Activated CD4-positive, alpha-beta memory T cell treated with anti-CD3 and anti-CD28 coated beads, Interleukin-2, amount 10 ng/mL, durations not matched to agents 7 days and 5 days (primary cell): ENCODE measurements around the gene KLHDC7B. TPM values are rescaled to one million over a fixed set of nuclear protein-coding genes. Genes with fewer than 3 reads are reported as not detected.

Experiments
- CTCF ChIA-PET: fragments of 350-600 bp; sonication (Branson Sonifier 250); formaldehyde crosslinking; loops from one replicate; lab custom pipeline; 2021; ENCODE audit warnings: antibody characterized with exemption, inconsistent platforms; lab: Charles Lee
- POLR2A ChIA-PET: fragments of 350-600 bp; sonication (Branson Sonifier 250); formaldehyde crosslinking; loops from one replicate; lab custom pipeline; 2021; ENCODE audit warnings: antibody characterized with exemption; lab: Charles Lee
- DNase-seq: peaks from one replicate; pipeline ENCODE4 v3.0.0-alpha.2; 2020
- H3K27ac Mint-ChIP-seq: one replicate; pipeline ENCODE4 v1.8.0; 2021; ENCODE audit warnings: mild to moderate bottlenecking, mixed read lengths
- H3K27me3 Mint-ChIP-seq: one replicate; pipeline ENCODE4 v1.8.0; 2021; ENCODE audit warnings: mixed read lengths
- H3K36me3 Mint-ChIP-seq: one replicate; pipeline ENCODE4 v1.8.0; 2021; ENCODE audit warnings: low read depth, mixed read lengths
- H3K4me1 Mint-ChIP-seq: one replicate; pipeline ENCODE4 v1.8.0; 2021; ENCODE audit warnings: mixed read lengths
- H3K4me3 Mint-ChIP-seq: one replicate; pipeline ENCODE4 v1.8.0; 2021; ENCODE audit warnings: mild to moderate bottlenecking, mixed read lengths
- H3K9me3 Mint-ChIP-seq: one replicate; pipeline ENCODE4 v1.8.0; 2021; ENCODE audit warnings: mixed read lengths
- total RNA-seq, 2 experiments: library from RNA; stranded (reverse); gene quantifications; one replicate each; pipeline ENCODE4 v1.2.3, GENCODE V29; 2021

The KLHDC7B gene
- total RNA-seq, 2 experiments from 2014 or later = 8.0 to 8.4 TPM

DNA sequence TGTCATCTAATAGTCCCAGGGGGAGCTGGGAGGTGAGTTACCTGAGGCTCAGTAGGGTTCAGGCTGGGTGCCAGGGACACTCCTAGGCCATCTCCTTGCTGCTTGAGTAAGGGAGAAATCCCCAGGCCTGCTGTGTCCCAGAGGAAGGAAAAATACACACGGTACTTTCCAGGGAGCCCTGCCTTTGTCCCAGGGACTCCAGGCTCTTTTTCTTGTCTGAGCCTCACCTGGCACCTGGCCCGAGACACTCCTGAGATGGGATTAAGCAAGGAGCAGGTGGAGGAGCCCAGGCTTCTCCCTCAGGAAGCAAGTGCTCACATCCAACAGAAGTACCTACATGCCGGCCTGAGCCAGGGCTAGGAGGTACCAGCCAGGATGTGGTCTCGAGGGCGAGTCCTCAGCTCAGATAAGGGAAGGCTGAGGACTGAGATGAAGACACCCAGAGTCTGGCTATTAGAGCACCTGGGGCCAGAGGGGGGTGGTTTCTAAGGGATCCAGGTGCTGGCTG lies 899 bp upstream of the KLHDC7B start:
- Mint-ChIP-seq H3K9me3 (no peaks in the 10 kb centered on the region), H3K4me1 (peaks cover 61% of the 10 kb centered on the region), H3K4me3 (peak overlapping the region; percentile 63), H3K27ac (peak overlapping the region; percentile 75), H3K27me3 (no peaks in the 10 kb centered on the region), H3K36me3 (peaks cover 3% of the 10 kb centered on the region)
- POLR2A ChIA-PET = interaction anchor here (0.9 to 8.9 kb wide), 13 partner anchors 9 to 76 kb away, joined by 3 to 151 read pairs (median 8); partner anchors contain the start of genes CHKB, LMF2, NCAPH2 and SCO2
- CTCF ChIA-PET = interaction anchor here (1.0 to 9.2 kb wide), 9 partner anchors 10 to 354 kb away, joined by 3 to 150 read pairs (median 6); partner anchors contain the start of genes CHKB, LMF2, NCAPH2 and SCO2
- DNase-seq = peak; percentile 61

DNA sequence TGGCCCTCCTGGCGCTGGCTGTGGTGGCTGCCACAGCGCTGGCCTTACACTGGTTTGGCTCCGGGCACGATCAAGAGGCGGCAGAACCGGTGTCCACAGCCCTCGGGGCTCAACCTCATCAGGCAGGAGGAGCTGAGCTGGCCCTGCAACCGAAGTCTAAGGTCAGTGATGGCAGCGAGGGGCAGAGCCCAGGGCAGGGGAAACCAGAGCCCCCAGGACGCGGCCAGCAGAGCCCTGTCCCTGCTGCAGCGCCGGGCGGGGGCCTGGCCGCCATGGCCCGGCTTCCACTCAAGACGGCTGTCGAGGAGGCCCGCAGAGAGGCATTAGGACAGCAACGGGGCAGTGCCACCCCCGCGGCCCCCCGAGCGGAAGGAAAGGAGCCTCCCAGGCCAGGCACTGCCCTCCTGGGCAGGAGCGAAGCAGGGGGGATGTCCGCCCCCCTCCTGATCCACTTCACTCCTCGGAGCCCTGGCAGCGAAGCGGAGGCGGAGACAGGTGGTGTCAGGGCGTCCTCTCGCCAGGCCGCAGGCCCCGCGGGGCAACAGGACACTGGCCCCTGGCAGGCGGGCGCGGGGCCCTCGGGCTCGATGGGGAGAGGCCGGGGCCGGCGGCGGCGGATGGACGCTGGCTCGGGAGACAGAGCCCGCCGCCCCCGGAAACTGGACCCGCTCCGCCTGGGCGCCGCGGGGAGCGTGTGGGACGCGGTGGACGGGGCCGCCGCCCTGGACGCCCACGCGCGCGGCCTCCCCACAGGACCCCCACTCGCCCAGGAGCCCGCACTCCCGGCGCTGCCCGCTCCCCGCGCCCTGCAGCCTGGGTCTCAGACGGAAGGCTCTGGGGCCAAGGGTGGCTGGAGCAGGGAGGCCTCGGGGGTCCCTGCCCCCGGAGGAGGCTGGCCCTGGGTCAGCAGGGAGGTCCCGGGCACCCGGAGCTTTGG lies 895 bp downstream of the KLHDC7B start:
- H3K27ac Mint-ChIP-seq = peak overlapping the region; percentile 75
- H3K4me1 Mint-ChIP-seq = peaks cover 55% of the 10 kb centered on the region
- POLR2A ChIA-PET = interaction anchor here (1.8 to 8.9 kb wide), 12 partner anchors 8 to 77 kb away, joined by 8 to 151 read pairs (median 29); partner anchors contain the start of genes CHKB, LMF2, NCAPH2 and SCO2
- no peak for DNase-seq
- H3K4me3 Mint-ChIP-seq = no peak overlapping the region
- CTCF ChIA-PET = interaction anchor here (2.0 to 9.2 kb wide), 7 partner anchors 7 to 74 kb away, joined by 9 to 150 read pairs (median 18); partner anchors contain the start of genes SCO2, SYCE3 and TYMP
- no peaks in the 10 kb centered on the region for H3K27me3 Mint-ChIP-seq
- H3K9me3 Mint-ChIP-seq = no peaks in the 10 kb centered on the region
- H3K36me3 Mint-ChIP-seq = peaks cover 7% of the 10 kb centered on the region

DNA sequence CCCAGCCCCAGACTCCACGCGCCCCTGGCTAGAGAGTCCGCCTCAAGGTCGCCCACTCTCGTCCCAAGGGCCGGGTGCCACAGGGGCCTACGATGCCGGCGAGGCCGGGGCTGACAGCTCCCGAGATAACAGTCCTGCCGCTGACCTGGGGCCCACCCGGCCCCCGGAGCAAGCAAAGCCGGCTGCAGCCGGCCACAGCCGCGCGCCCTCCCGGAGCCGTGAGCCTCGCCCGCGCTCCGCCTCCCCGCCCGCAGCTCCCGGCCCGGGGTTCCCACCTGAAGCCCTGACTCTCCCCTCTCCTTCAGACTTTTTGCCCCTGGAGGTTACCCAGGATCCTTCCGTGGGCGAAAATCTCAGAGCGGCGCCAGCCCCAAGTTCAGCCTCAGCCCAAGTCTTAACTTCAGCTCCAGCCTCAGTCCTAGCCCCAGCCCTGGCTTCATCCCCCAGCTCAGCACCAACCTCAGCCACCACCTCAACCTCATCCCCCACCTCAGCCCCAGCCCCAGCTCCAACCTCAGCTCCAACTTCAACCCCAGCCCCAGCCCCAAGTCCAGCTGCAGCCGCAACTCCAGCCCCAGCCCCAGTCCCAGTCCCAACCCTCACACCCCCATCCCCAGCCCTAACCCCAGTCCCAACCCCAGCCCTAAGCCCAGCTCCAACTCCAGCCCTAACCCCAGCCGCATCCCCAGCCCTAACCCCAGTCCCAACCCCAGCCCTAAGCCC lies 1.7 kb downstream of the KLHDC7B start:
- Mint-ChIP-seq H3K4me3 (no peak overlapping the region), H3K27me3 (no peaks in the 10 kb centered on the region), H3K9me3 (no peaks in the 10 kb centered on the region), H3K27ac (peak overlapping the region; percentile 62), H3K36me3 (peaks cover 6% of the 10 kb centered on the region), H3K4me1 (peaks cover 47% of the 10 kb centered on the region)
- ChIA-PET POLR2A (interaction anchor here (0.9 to 8.9 kb wide), 11 partner anchors 9 to 81 kb away, joined by 5 to 151 read pairs (median 28); partner anchors contain the start of genes ARSA, CHKB, LMF2 and NCAPH2), CTCF (interaction anchor here (1.3 to 5.6 kb wide), 8 partner anchors 8 to 73 kb away, joined by 4 to 48 read pairs (median 10); partner anchors contain the start of genes SCO2, SYCE3 and TYMP)
- no peak for DNase-seq

DNA sequence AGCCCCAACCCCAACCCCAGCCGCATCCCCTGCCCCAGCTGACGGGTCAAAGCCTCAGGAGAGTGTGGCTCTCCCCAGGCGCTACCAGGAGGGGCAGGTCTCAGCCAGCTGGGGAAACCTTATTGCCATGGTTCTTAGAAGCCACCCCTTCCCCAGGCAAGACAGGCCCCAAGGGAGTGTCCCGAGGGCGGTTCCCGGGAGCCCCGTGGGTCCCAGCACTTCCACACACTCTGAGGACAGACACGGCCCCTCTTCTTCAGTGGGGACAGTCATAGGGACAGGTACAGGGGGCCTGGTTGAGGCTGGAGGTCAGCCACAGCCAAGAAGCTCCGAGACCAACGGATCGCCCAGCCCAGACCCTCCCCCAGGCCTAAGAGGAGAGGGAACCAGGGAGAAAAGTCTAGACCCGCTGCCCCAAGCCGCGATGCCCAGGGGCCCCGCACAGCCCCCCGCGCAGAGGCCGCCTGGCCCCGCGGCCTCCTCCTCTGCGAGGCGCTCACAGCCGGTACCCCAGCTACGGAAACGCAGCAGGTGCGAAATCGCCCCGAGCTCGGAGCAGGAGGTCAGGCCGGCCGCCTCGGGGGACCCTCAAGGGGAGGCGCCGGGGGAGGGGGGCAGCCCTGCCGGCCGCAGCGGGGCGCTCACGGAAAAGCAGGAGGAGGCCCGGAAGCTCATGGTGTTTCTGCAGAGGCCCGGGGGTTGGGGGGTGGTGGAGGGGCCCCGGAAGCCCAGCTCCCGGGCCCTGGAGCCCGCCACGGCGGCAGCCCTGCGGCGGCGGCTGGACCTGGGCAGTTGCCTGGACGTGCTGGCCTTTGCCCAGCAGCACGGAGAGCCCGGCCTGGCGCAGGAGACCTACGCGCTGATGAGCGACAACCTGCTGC lies 2.6 kb downstream of the KLHDC7B start:
- H3K36me3 Mint-ChIP-seq = peaks cover 3% of the 10 kb centered on the region
- CTCF ChIA-PET = interaction anchor here (1.0 to 5.6 kb wide), 12 partner anchors 9 to 73 kb away, joined by 3 to 48 read pairs (median 6); partner anchors contain the start of genes CPT1B, SCO2, SYCE3 and TYMP
- H3K9me3 Mint-ChIP-seq = no peaks in the 10 kb centered on the region

DNA sequence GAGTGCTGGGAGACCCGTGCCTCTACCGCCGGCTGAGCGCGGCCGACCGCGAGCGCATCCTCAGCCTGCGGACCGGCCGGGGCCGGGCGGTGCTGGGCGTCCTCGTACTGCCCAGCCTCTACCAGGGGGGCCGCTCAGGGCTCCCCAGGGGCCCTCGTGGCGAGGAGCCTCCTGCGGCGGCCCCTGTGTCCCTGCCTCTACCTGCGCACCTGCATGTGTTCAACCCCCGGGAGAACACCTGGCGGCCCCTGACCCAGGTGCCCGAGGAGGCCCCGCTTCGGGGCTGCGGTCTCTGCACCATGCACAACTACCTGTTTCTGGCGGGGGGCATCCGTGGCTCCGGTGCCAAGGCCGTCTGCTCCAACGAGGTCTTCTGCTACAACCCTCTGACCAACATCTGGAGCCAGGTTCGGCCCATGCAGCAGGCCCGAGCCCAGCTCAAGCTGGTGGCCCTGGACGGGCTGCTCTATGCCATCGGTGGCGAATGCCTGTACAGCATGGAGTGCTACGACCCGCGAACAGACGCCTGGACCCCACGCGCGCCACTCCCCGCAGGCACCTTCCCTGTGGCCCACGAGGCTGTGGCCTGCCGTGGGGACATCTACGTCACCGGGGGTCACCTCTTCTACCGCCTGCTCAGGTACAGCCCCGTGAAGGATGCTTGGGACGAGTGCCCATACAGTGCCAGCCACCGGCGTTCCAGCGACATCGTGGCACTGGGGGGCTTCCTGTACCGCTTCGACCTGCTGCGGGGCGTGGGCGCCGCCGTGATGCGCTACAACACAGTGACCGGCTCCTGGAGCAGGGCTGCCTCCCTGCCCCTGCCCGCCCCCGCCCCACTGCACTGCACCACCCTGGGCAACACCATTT lies 3.5 kb downstream of the KLHDC7B start:
- Mint-ChIP-seq H3K9me3 (no peaks in the 10 kb centered on the region), H3K4me3 (peak overlapping the region; percentile 72), H3K4me1 (peaks cover 44% of the 10 kb centered on the region), H3K27me3 (no peaks in the 10 kb centered on the region), H3K27ac (peak overlapping the region; percentile 74), H3K36me3 (peaks cover 3% of the 10 kb centered on the region)
- DNase-seq = no peak
- ChIA-PET CTCF (interaction anchor here (1.0 to 5.6 kb wide), 12 partner anchors 8 to 72 kb away, joined by 3 to 48 read pairs (median 6); partner anchors contain the start of genes CPT1B, SCO2, SYCE3 and TYMP), POLR2A (interaction anchor here (0.8 to 8.9 kb wide), 14 partner anchors 8 to 579 kb away, joined by 3 to 151 read pairs (median 15); partner anchors contain the start of genes ARSA, CHKB, LMF2 and NCAPH2)

More for the DNA sequence above, 2.6 kb downstream of the KLHDC7B start:
- Mint-ChIP-seq H3K4me3 (peak overlapping the region; percentile 63), H3K4me1 (peaks cover 44% of the 10 kb centered on the region), H3K27me3 (no peaks in the 10 kb centered on the region), H3K27ac (peak overlapping the region; percentile 73)
- POLR2A ChIA-PET = interaction anchor here (0.8 to 8.9 kb wide), 14 partner anchors 9 to 578 kb away, joined by 3 to 151 read pairs (median 15); partner anchors contain the start of genes ARSA, CHKB, LMF2 and NCAPH2
- peak; percentile 68 for DNase-seq

DNA sequence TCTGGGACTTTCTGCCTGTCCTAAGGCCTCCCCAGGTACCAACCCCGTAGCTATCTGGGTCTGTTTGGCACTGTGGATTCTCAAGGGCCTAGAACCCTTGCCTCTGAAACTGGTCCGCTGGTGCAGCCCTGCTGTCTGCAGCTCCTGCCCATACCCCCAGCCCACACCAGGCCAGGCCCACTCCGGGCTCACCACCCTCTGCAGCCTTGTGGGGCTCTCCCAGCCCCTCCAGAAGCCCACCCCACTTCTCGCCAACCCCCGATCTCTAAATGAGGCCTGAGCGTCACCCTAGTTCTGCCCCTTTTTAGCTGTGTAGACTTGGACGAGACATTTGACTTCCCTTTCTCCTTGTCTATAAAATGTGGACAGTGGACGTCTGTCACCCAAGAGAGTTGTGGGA lies 4.7 kb downstream of the KLHDC7B start:
- CTCF ChIA-PET = interaction anchor here (1.1 to 5.6 kb wide), 3 partner anchors 13 to 25 kb away, joined by 4 to 48 read pairs (median 40); partner anchors contain the start of genes SCO2 and SYCE3
- DNase-seq = no peak
- POLR2A ChIA-PET = interaction anchor here (0.7 to 8.9 kb wide), 10 partner anchors 12 to 71 kb away, joined by 3 to 151 read pairs (median 6); partner anchors contain the start of genes LMF2, NCAPH2, SCO2 and SYCE3
- Mint-ChIP-seq H3K27me3 (no peaks in the 10 kb centered on the region), H3K36me3 (peaks cover 3% of the 10 kb centered on the region), H3K4me3 (peak overlapping the region; percentile 25), H3K4me1 (peaks cover 31% of the 10 kb centered on the region), H3K9me3 (no peaks in the 10 kb centered on the region), H3K27ac (no peak overlapping the region)

DNA sequence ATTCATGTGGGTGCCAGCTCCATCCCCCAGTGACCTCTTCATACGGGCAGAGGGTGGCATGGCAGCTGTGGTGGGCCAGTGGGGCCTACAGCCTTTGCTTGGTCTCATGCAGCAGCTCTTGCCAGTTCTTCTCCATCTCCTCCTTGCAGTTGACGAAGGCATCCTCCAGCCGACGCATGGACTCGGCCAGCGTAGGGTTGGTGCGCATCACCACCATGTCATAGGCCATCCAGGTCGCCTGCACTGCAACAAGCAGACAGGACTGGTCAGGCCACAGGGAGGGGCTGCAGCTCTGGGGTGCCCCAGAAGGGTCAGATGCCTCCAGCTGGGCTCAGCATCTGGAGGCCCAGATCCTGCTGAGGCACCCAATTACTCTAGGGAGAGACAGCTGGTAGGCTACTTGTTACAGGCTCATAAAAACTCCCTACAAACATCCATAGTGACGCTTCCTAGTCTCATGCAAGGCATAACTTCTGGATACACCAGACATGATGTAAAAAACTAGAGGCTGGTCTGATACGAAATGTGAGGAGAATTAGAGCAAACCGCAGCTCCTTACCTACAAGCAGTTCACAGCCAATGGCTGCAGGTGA lies 5.6 kb downstream of the KLHDC7B start:
- Mint-ChIP-seq H3K36me3 (peaks cover 3% of the 10 kb centered on the region), H3K9me3 (no peaks in the 10 kb centered on the region), H3K27ac (no peak overlapping the region), H3K27me3 (peaks cover 3% of the 10 kb centered on the region), H3K4me3 (no peak overlapping the region), H3K4me1 (peaks cover 23% of the 10 kb centered on the region)
- ChIA-PET CTCF (interaction anchor here (0.6 to 5.6 kb wide), 3 partner anchors 12 to 33 kb away, joined by 4 to 48 read pairs (median 4); partner anchors contain the start of genes SCO2 and SYCE3), POLR2A (interaction anchor here (1.0 to 8.9 kb wide), 9 partner anchors 12 to 70 kb away, joined by 3 to 151 read pairs (median 6); partner anchors contain the start of genes LMF2, NCAPH2, SCO2 and SYCE3)
- no peak for DNase-seq

DNA sequence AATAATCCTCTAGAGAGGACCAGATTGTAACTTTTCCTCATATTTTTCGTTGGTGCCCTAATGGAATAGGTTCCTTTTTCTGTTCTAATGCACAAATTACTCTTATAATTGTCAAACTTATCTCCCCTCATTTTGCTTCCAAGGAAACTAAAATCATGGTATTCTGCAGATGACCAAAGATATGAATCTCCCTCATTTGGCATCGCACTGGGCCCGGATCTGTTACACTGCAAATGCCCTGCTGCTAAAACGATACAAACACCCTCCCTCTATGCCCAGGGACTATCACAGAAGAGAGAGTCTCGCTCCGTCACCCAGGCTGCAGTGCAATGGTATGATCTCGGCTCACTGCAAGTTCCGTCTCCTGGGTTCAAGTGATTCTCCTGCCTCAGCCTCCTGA lies 7.6 kb downstream of the KLHDC7B start:
- H3K9me3 Mint-ChIP-seq = no peaks in the 10 kb centered on the region
- ChIA-PET POLR2A (no interaction called here), CTCF (no interaction called here)
- no peak overlapping the region for H3K27ac Mint-ChIP-seq
- H3K4me3 Mint-ChIP-seq = no peak overlapping the region
- peaks cover 3% of the 10 kb centered on the region for H3K36me3 Mint-ChIP-seq
- peaks cover 17% of the 10 kb centered on the region for H3K4me1 Mint-ChIP-seq
- H3K27me3 Mint-ChIP-seq = peaks cover 6% of the 10 kb centered on the region
- DNase-seq = no peak

DNA sequence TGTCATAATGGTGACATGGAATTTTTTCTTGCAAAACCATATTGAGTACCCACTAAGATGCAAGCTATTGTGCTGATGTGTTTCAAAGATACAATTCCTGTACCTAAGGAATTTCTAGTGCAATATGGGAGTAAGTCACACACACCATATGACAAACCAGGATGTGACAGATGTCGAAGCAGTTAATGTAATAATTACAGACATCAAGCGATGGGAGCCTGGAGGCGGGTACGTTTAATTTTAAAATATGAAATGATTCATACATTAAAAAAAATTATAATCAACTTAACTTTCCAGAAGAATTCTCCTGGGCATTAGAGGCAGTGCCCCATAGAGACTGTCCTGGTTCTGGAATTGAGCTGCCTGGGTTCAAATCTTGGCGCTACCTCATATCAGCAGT lies 11.0 kb downstream of the KLHDC7B start:
- POLR2A ChIA-PET = interaction anchor here (0.7 to 2.7 kb wide), 7 partner anchors 9 to 39 kb away, joined by 3 to 12 read pairs (median 3); partner anchors contain the start of genes CHKB, KLHDC7B and SCO2
- H3K27me3 Mint-ChIP-seq = peaks cover 20% of the 10 kb centered on the region
- peaks cover 10% of the 10 kb centered on the region for H3K4me1 Mint-ChIP-seq
- DNase-seq = no peak
- H3K9me3 Mint-ChIP-seq = no peaks in the 10 kb centered on the region
- CTCF ChIA-PET = interaction anchor here (0.7 to 3.7 kb wide), 3 partner anchors 9 to 31 kb away, joined by 3 to 14 read pairs (median 9); partner anchors contain the start of gene SCO2
- no peaks in the 10 kb centered on the region for H3K36me3 Mint-ChIP-seq
- H3K27ac Mint-ChIP-seq = no peak overlapping the region
- H3K4me3 Mint-ChIP-seq = no peak overlapping the region

DNA sequence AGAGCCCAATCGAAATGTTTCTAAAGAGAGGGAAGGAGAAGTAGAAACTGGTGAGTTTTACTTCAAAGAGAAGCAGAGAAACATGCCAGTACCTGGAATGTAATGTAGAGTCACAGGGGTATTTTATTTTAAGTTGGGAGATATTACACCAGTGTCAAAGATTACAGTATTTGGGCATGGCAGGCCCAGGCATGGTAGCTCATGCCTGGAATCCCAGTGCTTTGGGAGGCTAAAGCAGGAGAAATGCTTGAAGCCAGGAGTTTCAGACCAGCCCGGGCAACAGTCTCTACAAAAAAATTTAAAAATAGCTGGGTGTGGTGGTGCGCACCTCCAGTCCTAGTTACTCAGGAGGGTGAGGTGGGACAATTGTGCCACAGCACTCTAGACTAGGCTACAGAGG lies 14.3 kb downstream of the KLHDC7B start:
- H3K4me3 Mint-ChIP-seq = no peak overlapping the region
- POLR2A ChIA-PET = interaction anchor here (1.1 to 8.1 kb wide), 3 partner anchors 21 to 33 kb away, joined by 3 to 109 read pairs (median 9); partner anchors contain the start of gene SCO2
- no peaks in the 10 kb centered on the region for H3K36me3 Mint-ChIP-seq
- peaks cover 26% of the 10 kb centered on the region for H3K4me1 Mint-ChIP-seq
- no peaks in the 10 kb centered on the region for H3K9me3 Mint-ChIP-seq
- no peak overlapping the region for H3K27ac Mint-ChIP-seq
- no peak for DNase-seq
- CTCF ChIA-PET = interaction anchor here (0.9 to 1.5 kb wide), 3 partner anchors 21 to 94 kb away, joined by 3 to 4 read pairs (median 3); partner anchors contain the start of gene SCO2
- H3K27me3 Mint-ChIP-seq = peaks cover 31% of the 10 kb centered on the region
